IMR-90 (cell line): ENCODE data around the gene PTGDR2. TPM values are rescaled to one million over a fixed set of nuclear protein-coding genes. Genes with fewer than 3 reads are reported as not detected.

ENCODE experiments used
- ATAC-seq: fragments of 200-7000 bp; cut with Tn5 transposase; 2 replicates; pipeline ENCODE4 v1.9.1; 2020; ENCODE audit warnings: low read depth, mild to moderate bottlenecking, moderate library complexity
- BruUV-seq: library from RNA; stranded (reverse); fragments of 400-500 nt; replicated peaks from 2 replicates; lab custom pipeline; 2021; lab: Mats Ljungman, UMichigan
- CTCF ChIA-PET: fragments of 300-600 bp; formaldehyde crosslinking; extraction: SDS; loops from one replicate; lab custom pipeline; 2021; ENCODE audit warnings: antibody characterized with exemption; lab: Yijun Ruan, JAX
- POLR2A ChIA-PET: fragments of 300-600 bp; sonication (Branson Sonifier 250); formaldehyde crosslinking; loops from one replicate; lab custom pipeline; 2022; ENCODE audit warnings: antibody characterized with exemption; ENCODE audit not compliant: unreplicated experiment; lab: Charles Lee
- DNase-seq: peaks from one replicate; pipeline ENCODE4 v3.0.0; 2013
- H2AFZ ChIP-seq: replicated peaks from 2 replicates; pipeline ENCODE3; 2013; ENCODE audit warnings: low read length, mild to moderate bottlenecking; ENCODE audit not compliant: poor library complexity
- H2AK5ac ChIP-seq: 2 replicates; pipeline ENCODE4 v1.6.1; 2013; ENCODE audit warnings: low read depth, low read length, inconsistent platforms
- H2AK9ac ChIP-seq: replicated peaks from 2 replicates; pipeline ENCODE3; 2013; ENCODE audit warnings: mild to moderate bottlenecking, low read depth, low read length, moderate library complexity; ENCODE audit not compliant: poor library complexity
- H2BK120ac ChIP-seq: 2 replicates; pipeline ENCODE4 v1.6.1; 2013; ENCODE audit warnings: low read depth, low read length, inconsistent platforms
- H2BK15ac ChIP-seq: 3 replicates; pipeline ENCODE4 v1.6.1; 2013; ENCODE audit warnings: low read depth, low read length, inconsistent platforms
- H2BK20ac ChIP-seq: 2 replicates; pipeline ENCODE4 v1.6.1; 2013; ENCODE audit warnings: low read depth, mild to moderate bottlenecking, inconsistent platforms, low read length, moderate library complexity
- H2BK5ac ChIP-seq: 2 replicates; pipeline ENCODE4 v1.6.1; 2013; ENCODE audit warnings: mild to moderate bottlenecking, low read depth, low read length, inconsistent platforms; ENCODE audit not compliant: poor library complexity, severe bottlenecking
- H3K14ac ChIP-seq: replicated peaks from 2 replicates; pipeline ENCODE4 v1.6.1; 2013; ENCODE audit warnings: low read depth, low read length, inconsistent platforms
- H3K18ac ChIP-seq: 2 replicates; pipeline ENCODE4 v1.6.1; 2013; ENCODE audit warnings: low read depth, low read length, control low read depth
- H3K23ac ChIP-seq: 2 replicates; pipeline ENCODE4 v1.6.1; 2013; ENCODE audit warnings: low read depth, low read length, inconsistent platforms
- H3K27ac ChIP-seq: 2 replicates; pipeline ENCODE4 v1.5.1; 2013; ENCODE audit warnings: mild to moderate bottlenecking, control low read depth, low read length; ENCODE audit not compliant: insufficient read depth
- H3K27me3 ChIP-seq: 2 replicates; pipeline ENCODE4 v1.6.1; 2013; ENCODE audit warnings: low read length; ENCODE audit not compliant: control insufficient read depth, insufficient read depth
- H3K36me3 ChIP-seq: 2 replicates; pipeline ENCODE4 v1.6.1; 2013; ENCODE audit warnings: low read length, mixed read lengths; ENCODE audit not compliant: control insufficient read depth, insufficient read depth
- H3K4ac ChIP-seq: 2 replicates; pipeline ENCODE4 v1.6.1; 2013; ENCODE audit warnings: low read depth, low read length, inconsistent platforms
- H3K4me1 ChIP-seq: 2 replicates; pipeline ENCODE4 v1.6.1; 2013; ENCODE audit warnings: low read length, mixed read lengths; ENCODE audit not compliant: control insufficient read depth, insufficient read depth
- H3K4me2 ChIP-seq: 2 replicates; pipeline ENCODE4 v1.6.1; 2013; ENCODE audit warnings: low read depth, mild to moderate bottlenecking, control low read depth, low read length, moderate library complexity
- H3K4me3 ChIP-seq: 2 replicates; pipeline ENCODE4 v1.5.1; 2013; ENCODE audit warnings: low read depth, mild to moderate bottlenecking, control low read depth, low read length, moderate library complexity; ENCODE audit not compliant: insufficient read depth
- H3K56ac ChIP-seq: 2 replicates; pipeline ENCODE4 v1.6.1; 2013; ENCODE audit warnings: low read length, inconsistent platforms; ENCODE audit not compliant: insufficient read depth; ENCODE audit errors: extremely low read depth
- H3K79me1 ChIP-seq, 2 experiments: 2 replicates each; pipeline ENCODE4 v1.6.1; 2013; ENCODE audit warnings: low read length in 2 of 2, inconsistent platforms in 1 of 2, low read depth in 1 of 2
- H3K9ac ChIP-seq: 2 replicates; pipeline ENCODE4 v1.6.1; 2013; ENCODE audit warnings: low read depth, low read length, control low read depth
- H3K9me1 ChIP-seq: 2 replicates; pipeline ENCODE4 v1.6.1; 2013; ENCODE audit warnings: low read length, inconsistent platforms; ENCODE audit not compliant: insufficient read depth
- H3K9me3 ChIP-seq: 2 replicates; pipeline ENCODE4 v1.6.1; 2013; ENCODE audit warnings: low read length; ENCODE audit not compliant: control insufficient read depth, insufficient read depth
- H4K20me1 ChIP-seq: 2 replicates; pipeline ENCODE4 v1.6.1; 2013; ENCODE audit warnings: low read length, inconsistent platforms; ENCODE audit not compliant: insufficient read depth
- H4K5ac ChIP-seq: 2 replicates; pipeline ENCODE4 v1.6.1; 2013; ENCODE audit warnings: mild to moderate bottlenecking, low read depth, low read length, control low read depth
- H4K8ac ChIP-seq, 2 experiments: 2 replicates each; pipeline ENCODE4 v1.6.1; 2013; ENCODE audit warnings: low read depth in 2 of 2, low read length in 2 of 2, control low read depth in 1 of 2, inconsistent platforms in 1 of 2
- H4K91ac ChIP-seq: 2 replicates; pipeline ENCODE4 v1.6.1; 2013; ENCODE audit warnings: low read depth, low read length, inconsistent platforms; ENCODE audit not compliant: insufficient read depth
- CTCF ChIP-seq: conservative IDR thresholded peaks from 2 replicates; pipeline ENCODE4 v1.5.1; 2012; ENCODE audit warnings: mild to moderate bottlenecking, low read depth, low read length, improper control_type of control experiment
- MAFK ChIP-seq: IDR thresholded peaks from 2 replicates; pipeline ENCODE4 v1.6.1; 2012; ENCODE audit warnings: low read depth, low read length, improper control_type of control experiment
- MAZ ChIP-seq: IDR thresholded peaks from 2 replicates; pipeline ENCODE4 v1.6.1; 2012; ENCODE audit warnings: low read depth, mild to moderate bottlenecking, low read length, improper control_type of control experiment, moderate library complexity, borderline replicate concordance
- MXI1 ChIP-seq: IDR thresholded peaks from 2 replicates; pipeline ENCODE4 v1.6.1; 2012; ENCODE audit warnings: low read depth, mild to moderate bottlenecking, low read length, moderate library complexity, borderline replicate concordance
- POLR2A ChIP-seq: IDR thresholded peaks from 2 replicates; pipeline ENCODE4 v1.6.1; 2012; ENCODE audit warnings: mild to moderate bottlenecking, low read depth, low read length
- RCOR1 ChIP-seq: IDR thresholded peaks from 2 replicates; pipeline ENCODE4 v1.6.1; 2012; ENCODE audit warnings: mild to moderate bottlenecking, low read length, improper control_type of control experiment; ENCODE audit not compliant: insufficient replicate concordance
- RFX5 ChIP-seq: IDR thresholded peaks from 2 replicates; pipeline ENCODE4 v1.8.0; 2012; ENCODE audit warnings: low read depth, mild to moderate bottlenecking, low read length, moderate library complexity
- SMC3 ChIP-seq: fragments of 150-350 bp; IDR thresholded peaks from 2 replicates; pipeline ENCODE4 v1.6.1; 2016; ENCODE audit warnings: low read depth, mild to moderate bottlenecking, antibody characterized with exemption, low read length, moderate library complexity
- WGBS, 2 experiments: methylation state at CpG; one replicate each; pipeline versions ENCODE4 v1.1.5 to v1.1.7; 2013; ENCODE audit warnings: missing lambda C conversion rate in 2 of 2; ENCODE audit not compliant: insufficient read length in 1 of 2; ENCODE audit errors: extremely low coverage in 2 of 2; 5-methylcytosine and 5-hydroxymethylcytosine counted together
- dilution Hi-C: fragments of 300-500 bp; cut with HindIII; formaldehyde crosslinking; loops from one replicate; pipeline ENCODE4 v1.14.3; 2018; ENCODE audit warnings: low sequenced_read_pairs; ENCODE audit not compliant: unreplicated experiment
- in situ Hi-C: fragments of 300-500 bp; cut with MboI; formaldehyde crosslinking; loops from 3 replicates; pipeline ENCODE4 v1.14.3; 2019; ENCODE audit warnings: low sequenced_read_pairs, inconsistent platforms, mixed read lengths
- intact Hi-C: fragments of 100-400 bp; cut with micrococcal nuclease; formaldehyde crosslinking; loops from 2 replicates; pipeline ENCODE4 v1.10.0; 2022
- polyA plus RNA-seq, 3 experiments: library from polyadenylated mRNA; depleted of rRNA; stranded (reverse); fragments of >200 nt; gene quantifications; 2 replicates each; pipeline ENCODE4 v1.2.3, GENCODE V29; 2012; ENCODE audit warnings: low replicate concordance in 1 of 3
- total RNA-seq: library from RNA; depleted of rRNA; stranded (reverse); fragments of >200 nt; gene quantifications from 2 replicates; pipeline ENCODE4 v1.2.3, GENCODE V29; 2012
- TF ChIP-seq, protein P1 (sequence below): fragments of 150-350 bp; IDR thresholded peaks from 2 replicates; pipeline ENCODE4 v1.6.1; 2017; ENCODE audit warnings: mild to moderate bottlenecking, antibody characterized with exemption, low read length, low read depth
- TF ChIP-seq, protein P2 (sequence below): fragments of 150-350 bp; IDR thresholded peaks from 2 replicates; pipeline ENCODE4 v1.6.1; 2016; ENCODE audit warnings: low read depth, mild to moderate bottlenecking, low read length, moderate library complexity, borderline replicate concordance

The PTGDR2 gene
- total and polyA plus RNA-seq, 2 of the 4 experiments (the other 2 are of a cell fraction): under 0.01 to 0.12 TPM

- no peak overlapping the region for H3K4me3 ChIP-seq
- in situ Hi-C loops: loop anchor here (5.0 kb wide), 1 partner anchor 54 kb away; no protein-coding TSS in a partner anchor
- peak; percentile 19; the same call in 1 of the 2 replicates for TF ChIP-seq SMC3
- no peak for TF ChIP-seq MXI1
- no peak for TF ChIP-seq MAZ
- no peak for TF ChIP-seq RFX5
- TF ChIP-seq RCOR1: no peak
- no peak for TF ChIP-seq POLR2A
- TF ChIP-seq MAFK: no peak
- TF ChIP-seq, protein P1, sequence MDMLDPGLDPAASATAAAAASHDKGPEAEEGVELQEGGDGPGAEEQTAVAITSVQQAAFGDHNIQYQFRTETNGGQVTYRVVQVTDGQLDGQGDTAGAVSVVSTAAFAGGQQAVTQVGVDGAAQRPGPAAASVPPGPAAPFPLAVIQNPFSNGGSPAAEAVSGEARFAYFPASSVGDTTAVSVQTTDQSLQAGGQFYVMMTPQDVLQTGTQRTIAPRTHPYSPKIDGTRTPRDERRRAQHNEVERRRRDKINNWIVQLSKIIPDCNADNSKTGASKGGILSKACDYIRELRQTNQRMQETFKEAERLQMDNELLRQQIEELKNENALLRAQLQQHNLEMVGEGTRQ: no peak
- TF ChIP-seq, protein P2, sequence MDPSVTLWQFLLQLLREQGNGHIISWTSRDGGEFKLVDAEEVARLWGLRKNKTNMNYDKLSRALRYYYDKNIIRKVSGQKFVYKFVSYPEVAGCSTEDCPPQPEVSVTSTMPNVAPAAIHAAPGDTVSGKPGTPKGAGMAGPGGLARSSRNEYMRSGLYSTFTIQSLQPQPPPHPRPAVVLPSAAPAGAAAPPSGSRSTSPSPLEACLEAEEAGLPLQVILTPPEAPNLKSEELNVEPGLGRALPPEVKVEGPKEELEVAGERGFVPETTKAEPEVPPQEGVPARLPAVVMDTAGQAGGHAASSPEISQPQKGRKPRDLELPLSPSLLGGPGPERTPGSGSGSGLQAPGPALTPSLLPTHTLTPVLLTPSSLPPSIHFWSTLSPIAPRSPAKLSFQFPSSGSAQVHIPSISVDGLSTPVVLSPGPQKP: no peak
- peak; percentile 34 for TF ChIP-seq CTCF
Measured at GRCh38 chr11:60838132-60838531, 17.6 kb downstream of the PTGDR2 start.

More at GRCh38 chr11:60838132-60838531, 17.6 kb downstream of the PTGDR2 start:
- Histone ChIP-seq H3K14ac (no peak overlapping the region), H4K8ac (no peak overlapping the region), H3K9me1 (peaks cover 8% of the 10 kb centered on the region), H3K9ac (no peak overlapping the region), H3K9me3 (no peaks in the 10 kb centered on the region), H3K27ac (no peak overlapping the region), H2BK15ac (no peak overlapping the region), H2BK5ac (no peak overlapping the region), H3K27me3 (peaks cover 18% of the 10 kb centered on the region), H3K4me1 (peaks cover 11% of the 10 kb centered on the region), H2AK9ac (no peak overlapping the region), H2BK120ac (no peak overlapping the region), H2AK5ac (no peak overlapping the region), H3K79me1 (peaks cover 0 to 17% of the 10 kb centered on the region in 2 experiments; a peak in 3 of 4 replicates), H3K4me2 (no peak overlapping the region), H3K4ac (no peak overlapping the region), H3K36me3 (no peaks in the 10 kb centered on the region), H2AFZ (no peak overlapping the region), H4K91ac (no peak overlapping the region), H4K5ac (no peak overlapping the region), H3K18ac (no peak overlapping the region), H4K20me1 (no peaks in the 10 kb centered on the region), H3K56ac (no peak overlapping the region), H3K23ac (no peak overlapping the region), H2BK20ac (no peak overlapping the region)
- intact Hi-C loops (loop anchor here (2.0 kb wide), 1 partner anchor 49 kb away; no protein-coding TSS in a partner anchor), dilution Hi-C loops (no loop called here)
- whole genome bisulfite sequencing, 2 experiments: 80% methylated on average over 5 of the region's 7 CpGs; no CpG with 5 or more reads in 1 of the 2 experiments
- POLR2A ChIA-PET: no interaction called here
- BruUV-seq: no TSS peak
- DNase-seq (peak; percentile 28), ATAC-seq (0 out of 2 replicates have a peak, but pooled peaks have one; percentile 19)
- CTCF ChIA-PET: interaction anchor here (0.6 to 2.5 kb wide), 4 partner anchors 23 to 60 kb away, joined by 3 to 11 read pairs (median 5); no protein-coding TSS in a partner anchor
